Uterus (tissue), 2 donors: ENCODE measurements around the gene TRAT1.

ENCODE experiments used
- CTCF ChIP-seq, 4 experiments: fragments of 200-600 bp in 2 of 4; fragments of 450-650 bp in 2 of 4; sonication (generic) in 2 of 4; IDR thresholded peaks; one replicate each; pipeline ENCODE4 v1.5.1; 2016 to 2019; ENCODE audit warnings: antibody characterized with exemption in 4 of 4, mild to moderate bottlenecking in 2 of 4, moderate library complexity in 1 of 4
- POLR2A ChIP-seq, 2 donors: fragments of 450-650 bp; IDR thresholded peaks; one replicate each; pipeline ENCODE4 v1.6.1; 2016; ENCODE audit warnings: antibody characterized with exemption in 2 of 2, mild to moderate bottlenecking in 1 of 2, moderate library complexity in 1 of 2

- TF ChIP-seq CTCF (IDR thresholded peaks at IDR 0.05) = no peak
- TF ChIP-seq POLR2A (IDR thresholded peaks at IDR 0.05) = no peak
Measured at GRCh38 chr3:108830381-108830780, 7.8 kb downstream of the TRAT1 start.
